ENCODE measurements around the gene HGF.
A peak's percentile ranks its signal among the peaks of the same experiment; 100 is the strongest.

HGF gene

DNA sequence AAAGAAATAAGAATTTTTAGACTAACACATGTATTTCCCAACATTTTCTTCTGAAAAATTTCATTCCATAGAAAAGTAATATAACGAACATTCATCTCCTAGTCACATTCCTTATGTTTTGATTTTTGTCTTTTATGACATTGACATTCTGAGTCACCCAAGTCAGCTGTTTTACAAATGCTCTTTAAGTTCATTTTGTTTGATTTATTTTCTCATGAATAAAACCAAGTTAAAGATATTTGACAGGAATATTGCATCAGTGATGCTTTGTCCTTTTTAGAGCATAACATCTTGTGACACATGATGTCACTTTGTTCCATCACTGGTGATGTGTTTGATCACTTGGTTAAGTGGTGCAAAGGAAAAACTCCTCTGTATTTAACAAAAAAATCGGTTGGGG, 48.4 kb downstream of the HGF start:
- no peak for DNase-seq (ENCODE audit: low read depth)
- TF ChIP-seq, protein P1, sequence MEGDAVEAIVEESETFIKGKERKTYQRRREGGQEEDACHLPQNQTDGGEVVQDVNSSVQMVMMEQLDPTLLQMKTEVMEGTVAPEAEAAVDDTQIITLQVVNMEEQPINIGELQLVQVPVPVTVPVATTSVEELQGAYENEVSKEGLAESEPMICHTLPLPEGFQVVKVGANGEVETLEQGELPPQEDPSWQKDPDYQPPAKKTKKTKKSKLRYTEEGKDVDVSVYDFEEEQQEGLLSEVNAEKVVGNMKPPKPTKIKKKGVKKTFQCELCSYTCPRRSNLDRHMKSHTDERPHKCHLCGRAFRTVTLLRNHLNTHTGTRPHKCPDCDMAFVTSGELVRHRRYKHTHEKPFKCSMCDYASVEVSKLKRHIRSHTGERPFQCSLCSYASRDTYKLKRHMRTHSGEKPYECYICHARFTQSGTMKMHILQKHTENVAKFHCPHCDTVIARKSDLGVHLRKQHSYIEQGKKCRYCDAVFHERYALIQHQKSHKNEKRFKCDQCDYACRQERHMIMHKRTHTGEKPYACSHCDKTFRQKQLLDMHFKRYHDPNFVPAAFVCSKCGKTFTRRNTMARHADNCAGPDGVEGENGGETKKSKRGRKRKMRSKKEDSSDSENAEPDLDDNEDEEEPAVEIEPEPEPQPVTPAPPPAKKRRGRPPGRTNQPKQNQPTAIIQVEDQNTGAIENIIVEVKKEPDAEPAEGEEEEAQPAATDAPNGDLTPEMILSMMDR (IDR thresholded peaks at IDR 0.05; ENCODE audit: control insufficient read depth, extremely low read depth, insufficient read depth): no peak
- H3K4me3 ChIP-seq (ENCODE audit: low read depth, low read length): no peak overlapping the region

DNA sequence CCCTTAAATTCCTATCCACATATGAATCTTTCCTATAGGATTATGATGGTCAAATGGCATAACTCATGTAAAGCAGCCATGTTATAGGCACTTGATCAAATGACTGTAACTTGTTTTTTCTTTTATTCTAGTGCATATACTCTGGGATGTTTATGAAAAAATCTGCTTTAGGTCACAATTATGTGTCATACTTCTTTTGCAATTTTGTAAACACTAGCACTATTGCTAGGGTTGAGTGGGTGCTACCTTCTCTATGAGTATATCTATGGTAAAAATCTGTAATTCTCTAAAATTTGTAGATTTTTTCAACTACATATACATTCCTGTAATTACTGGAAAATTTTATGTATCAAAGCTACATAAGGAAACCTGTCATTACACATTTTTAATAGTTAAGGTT, 50.0 kb downstream of the HGF start:
- TF ChIP-seq, protein P1 (IDR thresholded peaks at IDR 0.05; ENCODE audit: control insufficient read depth, extremely low read depth, insufficient read depth): no peak
- H3K4me3 ChIP-seq (ENCODE audit: low read depth, low read length): no peak overlapping the region
- no peak for DNase-seq (ENCODE audit: low read depth)

DNA sequence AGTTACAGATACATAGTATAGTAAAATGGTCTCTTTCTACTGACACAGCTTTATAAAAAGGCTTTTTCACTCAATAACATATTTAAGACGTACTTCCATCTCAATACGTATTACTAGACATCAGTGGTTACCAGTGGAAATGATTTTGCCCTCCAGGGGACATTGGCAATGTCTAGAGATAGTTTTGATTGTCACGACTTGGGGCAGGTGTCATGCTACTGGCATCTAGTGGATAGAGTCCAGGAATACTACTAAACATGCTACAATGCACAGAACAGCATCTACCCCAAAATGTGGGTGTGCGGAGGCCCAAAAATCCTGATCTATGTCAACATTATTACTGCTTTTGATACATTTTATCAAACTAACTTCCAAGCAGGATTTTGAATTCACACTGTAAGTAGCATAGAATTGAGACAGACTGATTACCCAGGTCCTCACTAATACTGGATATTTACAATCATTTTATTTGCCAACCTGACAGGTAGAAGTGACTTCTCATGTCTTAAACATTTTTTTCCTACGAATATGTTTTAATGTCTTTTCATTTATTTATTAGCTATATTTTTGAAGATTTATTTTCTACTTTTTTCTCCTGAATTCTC, 53.8 kb downstream of the HGF start:
- TF ChIP-seq, protein P1 (IDR thresholded peaks at IDR 0.05; ENCODE audit: control insufficient read depth, extremely low read depth, insufficient read depth): peak; percentile 49
- no peak for DNase-seq (ENCODE audit: low read depth)
- no peak overlapping the region for H3K4me3 ChIP-seq (ENCODE audit: low read depth, low read length)

DNA sequence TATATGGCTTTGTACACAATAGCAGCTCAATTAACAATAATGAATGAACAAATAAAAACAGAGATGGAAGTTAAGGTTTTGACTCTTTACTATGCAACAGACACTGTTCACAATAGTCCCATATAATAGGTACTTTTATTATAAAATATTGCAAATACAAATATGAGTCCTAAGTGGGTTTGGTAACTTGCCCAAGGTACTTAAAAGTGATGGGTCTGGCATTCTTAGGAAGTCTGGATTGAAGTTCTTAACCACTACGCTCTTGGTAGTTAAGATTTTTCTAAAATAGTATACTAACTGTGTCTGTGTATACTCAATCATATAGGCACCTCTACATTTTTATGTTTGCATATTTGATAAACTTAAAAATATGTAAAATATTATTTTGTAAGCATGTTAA, 55.5 kb downstream of the HGF start:
- no peak overlapping the region for H3K4me3 ChIP-seq (ENCODE audit: low read depth, low read length)
- no peak for DNase-seq (ENCODE audit: low read depth)
- TF ChIP-seq, protein P1 (IDR thresholded peaks at IDR 0.05; ENCODE audit: control insufficient read depth, extremely low read depth, insufficient read depth): no peak

DNA sequence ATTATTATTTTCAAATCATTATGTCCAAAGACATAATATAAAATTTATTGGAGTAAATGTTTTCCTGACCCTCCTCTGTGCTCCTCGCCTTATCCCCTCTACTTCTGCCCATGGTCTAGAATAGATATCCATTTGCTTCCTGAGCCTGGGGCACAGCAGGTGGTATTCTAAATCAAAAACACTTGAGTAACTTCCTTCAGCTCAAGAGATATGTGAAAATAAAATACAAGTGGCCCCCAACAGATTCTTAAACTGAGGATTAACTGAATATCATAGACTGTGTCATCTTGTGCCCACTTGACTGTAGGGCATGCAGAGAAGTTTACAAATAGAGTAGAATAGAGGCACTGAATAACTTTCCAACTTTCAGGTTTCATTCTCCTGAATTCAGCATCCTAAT, 59.1 kb downstream of the HGF start:
- DNase-seq (ENCODE audit: low read depth): no peak
- TF ChIP-seq, protein P1 (IDR thresholded peaks at IDR 0.05; ENCODE audit: control insufficient read depth, extremely low read depth, insufficient read depth): no peak
- no peak overlapping the region for H3K4me3 ChIP-seq (ENCODE audit: low read depth, low read length)

DNA sequence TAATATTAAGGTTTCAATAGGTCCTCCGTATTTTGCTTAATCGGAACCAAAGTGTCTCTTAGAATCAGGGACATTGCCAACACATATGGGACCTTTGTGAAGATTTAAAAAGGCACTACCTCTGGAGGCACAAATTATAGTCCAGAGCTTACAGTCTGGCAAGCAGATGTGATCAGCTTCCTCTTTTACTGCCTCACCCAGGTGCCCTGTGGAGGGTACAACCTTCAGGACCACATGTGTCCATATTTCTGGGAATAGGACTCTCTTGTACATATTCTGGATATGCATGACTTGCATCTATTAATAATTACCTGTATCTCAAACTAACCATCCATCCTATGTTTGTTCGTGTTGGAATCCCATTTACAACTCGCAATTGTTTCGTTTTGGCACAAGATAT, 60.0 kb downstream of the HGF start:
- DNase-seq (ENCODE audit: low read depth): no peak
- H3K4me3 ChIP-seq (ENCODE audit: low read depth, low read length): no peak overlapping the region
- TF ChIP-seq, protein P1 (IDR thresholded peaks at IDR 0.05; ENCODE audit: control insufficient read depth, extremely low read depth, insufficient read depth): no peak

DNA sequence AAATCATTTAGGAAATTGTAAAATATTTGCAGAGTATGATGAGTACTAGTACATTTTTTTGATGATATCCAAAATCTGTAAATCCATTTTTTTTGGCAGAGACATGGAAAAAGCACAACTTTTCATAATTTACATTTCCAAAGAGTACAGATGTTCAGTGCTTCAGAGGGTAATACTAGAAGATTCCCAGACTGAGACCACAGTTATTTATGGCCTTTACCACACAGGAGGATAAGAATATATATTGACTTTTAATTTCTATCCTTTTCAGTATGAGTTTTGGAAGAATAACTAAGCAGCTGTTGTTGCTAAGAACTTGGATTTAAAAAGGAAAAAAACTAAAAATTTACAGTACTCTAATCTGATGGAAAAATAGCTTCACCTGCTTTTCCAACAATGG, 61.9 kb downstream of the HGF start:
- TF ChIP-seq, protein P1 (IDR thresholded peaks at IDR 0.05; ENCODE audit: control insufficient read depth, extremely low read depth, insufficient read depth): no peak
- no peak overlapping the region for H3K4me3 ChIP-seq (ENCODE audit: low read depth, low read length)
- DNase-seq (ENCODE audit: low read depth): no peak
